ENCODE results near the gene SCARB1.

DNA sequence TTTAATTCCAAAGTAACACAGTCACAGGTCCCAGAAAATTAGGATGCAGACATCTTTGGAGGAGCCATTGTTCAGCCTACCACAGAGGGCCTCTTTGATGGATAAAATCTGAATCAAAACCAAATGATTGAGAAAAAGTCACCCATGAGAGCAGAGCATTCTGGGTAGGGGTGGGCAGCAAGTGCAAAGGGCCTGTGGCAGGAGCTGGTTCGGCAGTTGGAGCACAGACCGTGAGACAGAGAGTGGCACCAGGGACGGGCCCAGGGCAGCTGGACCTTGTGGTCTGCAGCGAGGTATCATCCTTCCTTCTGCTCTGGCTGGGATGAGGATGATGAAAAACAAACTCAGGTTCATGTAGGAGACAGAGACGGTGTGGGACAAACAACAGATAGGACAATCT, 32.8 kb upstream of the SCARB1 start:
- TF ChIP-seq, protein P1, sequence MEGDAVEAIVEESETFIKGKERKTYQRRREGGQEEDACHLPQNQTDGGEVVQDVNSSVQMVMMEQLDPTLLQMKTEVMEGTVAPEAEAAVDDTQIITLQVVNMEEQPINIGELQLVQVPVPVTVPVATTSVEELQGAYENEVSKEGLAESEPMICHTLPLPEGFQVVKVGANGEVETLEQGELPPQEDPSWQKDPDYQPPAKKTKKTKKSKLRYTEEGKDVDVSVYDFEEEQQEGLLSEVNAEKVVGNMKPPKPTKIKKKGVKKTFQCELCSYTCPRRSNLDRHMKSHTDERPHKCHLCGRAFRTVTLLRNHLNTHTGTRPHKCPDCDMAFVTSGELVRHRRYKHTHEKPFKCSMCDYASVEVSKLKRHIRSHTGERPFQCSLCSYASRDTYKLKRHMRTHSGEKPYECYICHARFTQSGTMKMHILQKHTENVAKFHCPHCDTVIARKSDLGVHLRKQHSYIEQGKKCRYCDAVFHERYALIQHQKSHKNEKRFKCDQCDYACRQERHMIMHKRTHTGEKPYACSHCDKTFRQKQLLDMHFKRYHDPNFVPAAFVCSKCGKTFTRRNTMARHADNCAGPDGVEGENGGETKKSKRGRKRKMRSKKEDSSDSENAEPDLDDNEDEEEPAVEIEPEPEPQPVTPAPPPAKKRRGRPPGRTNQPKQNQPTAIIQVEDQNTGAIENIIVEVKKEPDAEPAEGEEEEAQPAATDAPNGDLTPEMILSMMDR (IDR thresholded peaks at IDR 0.05; ENCODE audit: low read length) = no peak
- no peak for TF ChIP-seq EZH2 (optimal IDR thresholded peaks at IDR 0.05; ENCODE audit: low read depth, low read length)
